HEK293T (cell line): ENCODE measurements around the gene TGM5.

Experiments
- FOXM1 ChIP-seq: fragments of 450-650 bp; IDR thresholded peaks from 2 replicates; pipeline ENCODE4 v1.6.1; 2017; ENCODE audit warnings: mild to moderate bottlenecking, borderline replicate concordance
- SUZ12 ChIP-seq: fragments of 450-650 bp; IDR thresholded peaks from 2 replicates; pipeline ENCODE4 v1.6.1; 2016; ENCODE audit warnings: mild to moderate bottlenecking

- TF ChIP-seq SUZ12: no peak
- TF ChIP-seq FOXM1: no peak
Observed at GRCh38 chr15:43258781-43259180, 7.9 kb downstream of the TGM5 start.
